M059J (cell line): Measurements from ENCODE around the gene FMR1. TPM values are rescaled to one million over a fixed set of nuclear protein-coding genes. Genes with fewer than 3 reads are reported as not detected.

Source experiments
- DNase-seq: peaks from one replicate; pipeline ENCODE4 v3.0.0-alpha.2; 2012; ENCODE audit warnings: low read depth
- total RNA-seq: library from RNA; depleted of rRNA; stranded (reverse); fragments of >200 nt; shearing (Covaris generic); gene quantifications from 2 replicates; pipeline ENCODE4 v1.2.3, GENCODE V29; 2014; rRNA removed

FMR1 gene
- total RNA-seq: 40.0 and 60.7 TPM in 2 replicates

DNA sequence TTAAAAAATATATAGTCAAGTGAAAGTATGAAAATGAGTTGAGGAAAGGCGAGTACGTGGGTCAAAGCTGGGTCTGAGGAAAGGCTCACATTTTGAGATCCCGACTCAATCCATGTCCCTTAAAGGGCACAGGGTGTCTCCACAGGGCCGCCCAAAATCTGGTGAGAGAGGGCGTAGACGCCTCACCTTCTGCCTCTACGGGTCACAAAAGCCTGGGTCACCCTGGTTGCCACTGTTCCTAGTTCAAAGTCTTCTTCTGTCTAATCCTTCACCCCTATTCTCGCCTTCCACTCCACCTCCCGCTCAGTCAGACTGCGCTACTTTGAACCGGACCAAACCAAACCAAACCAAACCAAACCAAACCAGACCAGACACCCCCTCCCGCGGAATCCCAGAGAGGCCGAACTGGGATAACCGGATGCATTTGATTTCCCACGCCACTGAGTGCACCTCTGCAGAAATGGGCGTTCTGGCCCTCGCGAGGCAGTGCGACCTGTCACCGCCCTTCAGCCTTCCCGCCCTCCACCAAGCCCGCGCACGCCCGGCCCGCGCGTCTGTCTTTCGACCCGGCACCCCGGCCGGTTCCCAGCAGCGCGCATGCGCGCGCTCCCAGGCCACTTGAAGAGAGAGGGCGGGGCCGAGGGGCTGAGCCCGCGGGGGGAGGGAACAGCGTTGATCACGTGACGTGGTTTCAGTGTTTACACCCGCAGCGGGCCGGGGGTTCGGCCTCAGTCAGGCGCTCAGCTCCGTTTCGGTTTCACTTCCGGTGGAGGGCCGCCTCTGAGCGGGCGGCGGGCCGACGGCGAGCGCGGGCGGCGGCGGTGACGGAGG lies at the start of gene FMR1:
Gene FMR1 (plus strand): TSS at position 728 of the 831 bp plus-strand sequence. CDS start 261 bp downstream, outside the sequence.
- DNase-seq: peak; percentile 96

DNA sequence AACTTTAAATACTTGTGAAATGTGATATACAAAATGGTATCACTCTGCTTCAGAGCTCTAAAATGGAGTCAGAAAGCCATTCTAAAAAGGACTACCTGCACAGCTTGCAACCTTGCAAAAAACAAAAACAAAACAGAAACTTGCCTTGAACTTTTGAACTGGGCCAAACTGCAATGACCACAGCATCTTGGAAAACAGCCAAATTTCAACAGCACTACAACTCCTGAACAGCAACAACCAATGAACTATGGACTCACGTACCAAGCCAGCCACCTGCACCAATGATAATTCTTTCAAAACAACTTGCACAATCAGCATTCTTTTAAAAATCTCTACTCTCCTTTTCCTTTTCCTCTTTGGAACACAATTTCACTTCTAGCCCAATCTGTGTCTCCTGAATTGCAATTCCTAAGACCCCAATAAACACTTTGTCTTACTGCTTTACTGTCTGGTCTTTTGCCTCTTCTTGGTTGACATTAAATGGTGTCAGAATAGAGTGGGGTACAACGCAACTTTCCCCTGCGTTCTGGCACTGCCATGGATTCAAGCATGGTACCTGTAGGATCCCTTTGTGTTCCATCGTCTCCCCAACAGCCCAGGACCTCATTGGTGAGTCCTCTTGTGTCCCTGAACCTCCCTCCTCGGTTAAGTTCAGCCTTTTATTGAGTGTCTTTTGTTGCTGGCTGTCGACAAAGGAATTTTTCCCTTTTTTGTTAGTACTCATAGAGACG lies 35.7 kb upstream of the FMR1 start:
- peak; percentile 77 for DNase-seq

GRCh38 chrX:147876849-147877646 lies 34.7 kb upstream of the FMR1 start:
- no peak for DNase-seq

DNA sequence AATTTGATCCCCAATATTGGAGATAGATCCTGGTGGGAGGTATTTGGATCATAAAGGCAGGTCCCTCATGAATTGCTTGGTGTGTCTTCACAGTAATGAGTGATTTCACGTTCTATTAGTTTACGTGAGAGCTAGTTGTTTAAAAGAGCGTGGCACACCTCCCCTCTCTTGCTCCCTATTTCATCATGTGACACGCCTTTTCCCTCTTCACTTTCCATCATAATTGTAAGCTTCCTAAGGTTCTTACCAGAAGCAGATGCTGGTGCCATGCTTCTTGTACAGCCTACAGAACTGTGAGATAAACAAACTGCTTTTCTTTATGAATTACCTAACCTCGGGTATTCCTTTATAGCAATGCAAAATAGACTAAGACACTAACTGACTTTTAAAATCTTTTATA lies 34.0 kb upstream of the FMR1 start:
- no peak for DNase-seq

DNA sequence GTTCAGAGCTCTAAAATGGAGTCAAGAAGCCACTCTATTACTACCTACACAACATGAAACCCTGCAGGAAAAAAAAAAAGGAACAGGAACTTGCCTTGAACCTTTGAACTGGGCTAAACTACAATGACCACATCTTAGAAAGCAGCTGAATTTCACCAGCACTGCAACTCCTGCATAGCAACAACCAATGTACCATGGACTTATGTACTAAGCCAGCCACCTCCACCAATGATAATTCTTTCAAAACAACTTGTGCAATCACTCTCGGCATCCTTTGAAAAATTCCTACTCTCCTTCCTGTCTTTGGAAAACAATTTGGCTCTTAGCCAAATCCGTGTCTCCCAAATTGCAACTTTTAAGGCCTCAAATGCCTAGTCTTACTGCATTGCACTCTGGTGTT lies 26.8 kb upstream of the FMR1 start:
- DNase-seq: peak; percentile 3

GRCh38 chrX:147890756-147891155 lies 21.0 kb upstream of the FMR1 start:
- DNase-seq: peak; percentile 41

DNA sequence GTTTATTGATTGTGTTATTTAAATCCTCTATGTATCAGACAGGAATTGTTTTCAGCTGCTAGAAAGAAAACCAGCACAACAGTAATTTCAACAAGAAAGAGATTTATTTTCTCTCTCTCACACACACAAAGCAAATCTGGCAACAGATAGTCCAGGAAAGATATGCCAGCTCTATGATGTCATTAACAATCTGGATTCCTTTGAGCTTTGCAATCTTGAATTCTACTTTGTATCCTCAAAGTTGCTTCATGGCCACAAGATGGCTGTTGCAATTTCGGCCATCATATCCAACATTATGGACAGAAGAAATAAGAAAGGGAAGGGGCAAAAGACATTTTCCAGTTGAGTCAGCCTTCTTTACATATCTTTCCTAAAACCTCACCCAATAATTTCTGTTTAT lies 19.8 kb upstream of the FMR1 start:
- peak; percentile 54 for DNase-seq

DNA sequence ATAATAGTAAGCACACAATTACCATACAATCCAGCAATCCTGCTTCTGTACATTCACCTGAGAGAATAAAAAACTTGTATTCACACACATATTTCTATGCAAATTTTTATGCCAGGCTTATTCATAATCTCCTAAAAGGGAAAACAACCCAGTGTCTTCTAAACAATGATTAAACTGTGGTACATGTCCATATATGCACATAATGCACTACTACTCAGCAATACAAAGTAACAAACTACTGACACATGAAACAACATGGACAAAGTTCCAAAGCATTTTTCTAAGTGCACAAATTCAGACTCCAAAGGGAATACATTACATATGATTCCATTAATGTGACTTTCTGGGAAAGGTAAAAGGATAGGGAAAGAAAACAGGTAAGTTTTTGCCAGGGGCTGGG lies 18.0 kb upstream of the FMR1 start:
- DNase-seq: no peak

DNA sequence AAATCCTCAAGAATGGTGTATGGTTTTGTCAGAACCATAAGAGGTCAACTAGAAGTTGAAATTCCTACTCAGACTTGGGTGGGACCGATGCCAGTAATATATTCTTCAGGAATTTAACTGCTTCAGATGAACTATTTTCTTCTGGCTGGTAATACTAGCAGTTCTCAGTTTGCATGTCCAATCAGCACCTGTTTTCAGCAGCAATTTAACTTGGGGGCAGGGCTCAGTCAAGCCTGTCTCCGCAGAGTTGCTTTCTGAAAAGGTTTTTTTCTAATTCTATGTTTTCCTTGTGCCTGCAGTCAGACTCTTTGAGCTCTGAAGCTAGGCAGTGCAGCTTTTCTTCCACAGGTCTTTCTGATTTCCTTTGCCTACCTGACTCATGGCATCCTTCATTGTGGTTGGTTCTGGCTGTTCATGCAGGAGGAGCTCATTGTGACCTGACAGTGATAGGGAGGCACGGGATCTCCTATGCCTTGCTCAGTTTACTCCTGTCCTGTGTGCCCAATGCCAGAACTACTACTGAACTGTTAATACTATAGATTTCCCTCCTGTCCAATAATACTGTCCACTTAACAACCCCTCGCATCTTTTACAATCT lies 17.3 kb upstream of the FMR1 start:
- peak; percentile 46 for DNase-seq

- no peak for DNase-seq
These were observed 14.6 kb upstream of the FMR1 start for GRCh38 chrX:147897117-147897516.

DNA sequence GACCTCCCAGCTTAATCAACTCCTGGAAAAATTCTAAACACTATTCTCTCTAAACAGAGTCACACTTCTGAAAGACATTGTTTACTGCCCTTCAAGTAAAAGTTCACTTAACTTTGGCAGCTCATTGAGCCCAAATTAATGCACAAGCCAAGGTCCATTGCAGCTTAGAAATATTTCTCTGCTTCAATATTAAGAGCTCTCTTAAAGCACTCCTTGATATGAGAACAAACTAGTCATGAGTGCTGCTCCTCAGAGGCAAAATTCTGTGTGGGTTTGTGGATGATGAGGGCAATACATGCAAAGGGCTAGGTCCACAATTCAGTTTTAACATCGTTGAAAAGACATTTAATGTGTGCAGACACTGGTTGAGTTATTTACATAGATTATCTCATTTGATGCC lies 12.8 kb upstream of the FMR1 start:
- no peak for DNase-seq

DNA sequence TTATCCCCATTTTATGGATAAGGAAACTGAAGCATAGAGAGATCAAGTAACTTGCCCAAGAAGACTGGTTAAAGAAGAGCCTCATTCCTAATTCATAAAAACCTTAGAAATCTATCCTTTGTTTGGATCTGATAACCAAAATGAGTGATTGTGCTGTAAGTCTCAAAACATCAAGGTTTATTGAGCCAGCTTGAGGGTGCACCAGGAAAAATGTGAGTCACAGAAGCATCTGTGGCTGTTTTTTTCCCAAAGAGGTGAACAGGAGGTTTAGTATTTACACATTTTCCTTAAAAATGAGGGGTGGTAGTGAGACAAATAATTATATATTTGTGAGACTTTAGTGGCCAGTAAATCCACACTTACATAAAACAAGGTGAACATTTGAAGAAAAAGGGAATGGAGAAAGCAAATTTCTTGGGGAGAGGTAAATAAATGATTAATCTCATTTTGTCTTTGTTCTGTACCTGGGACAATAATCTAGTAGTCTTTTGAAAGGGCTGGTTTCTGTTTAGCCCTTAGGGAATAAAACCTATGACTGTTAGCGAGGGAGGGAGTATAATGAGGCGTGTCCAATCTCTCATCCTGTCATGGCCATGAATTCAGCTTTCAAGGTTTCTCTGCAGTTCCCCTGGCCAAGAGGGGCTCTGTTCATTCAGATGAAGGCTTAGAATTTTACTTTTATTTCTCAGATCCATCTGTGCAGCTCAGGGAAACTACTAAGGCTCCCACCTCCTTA lies 12.2 kb upstream of the FMR1 start:
- peak; percentile 67 for DNase-seq

GRCh38 chrX:147900349-147900748 lies 11.4 kb upstream of the FMR1 start:
- peak; percentile 46 for DNase-seq

GRCh38 chrX:147901461-147902126 lies 10.1 kb upstream of the FMR1 start:
- DNase-seq: peak; percentile 73

DNA sequence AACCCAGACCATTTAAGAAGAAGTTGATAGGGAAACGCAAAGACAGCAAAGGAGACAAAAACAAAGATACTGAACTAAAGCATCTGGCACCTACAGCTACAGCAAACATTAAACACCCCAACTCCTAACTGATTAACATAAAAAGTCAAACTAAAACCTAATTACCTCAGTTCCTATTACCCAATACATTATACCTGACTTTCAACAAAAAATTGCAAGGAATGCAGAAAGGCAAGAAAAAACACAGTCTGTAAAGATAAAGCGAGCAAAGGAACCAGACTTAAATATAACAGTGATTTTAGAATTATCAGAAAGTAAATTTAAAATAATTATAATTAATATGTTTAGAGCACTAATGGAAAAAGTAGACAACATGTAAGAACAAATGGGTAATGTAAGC lies 9.4 kb upstream of the FMR1 start:
- no peak for DNase-seq

- no peak for DNase-seq
These were observed 3.6 kb upstream of the FMR1 start for GRCh38 chrX:147908106-147908505.

DNA sequence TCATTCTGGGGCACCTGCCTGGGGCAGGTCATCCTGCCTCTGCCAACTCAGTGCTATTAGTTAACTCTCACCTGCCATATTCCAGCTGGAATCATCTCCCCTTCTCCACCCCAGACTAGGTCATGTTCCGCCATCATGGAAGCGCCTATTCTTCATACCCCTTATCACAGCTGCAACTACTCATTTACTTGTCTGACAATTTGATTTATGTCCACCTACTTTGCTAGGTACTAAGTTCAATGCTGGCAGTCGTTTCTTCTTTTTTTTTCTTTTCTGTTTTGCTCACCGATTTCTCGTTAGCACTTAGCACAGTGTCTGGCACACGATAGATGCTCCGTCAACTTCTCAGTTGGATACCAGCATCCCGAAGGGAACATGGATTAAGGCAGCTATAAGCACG lies 1.1 kb upstream of the FMR1 start:
- DNase-seq: no peak

DNA sequence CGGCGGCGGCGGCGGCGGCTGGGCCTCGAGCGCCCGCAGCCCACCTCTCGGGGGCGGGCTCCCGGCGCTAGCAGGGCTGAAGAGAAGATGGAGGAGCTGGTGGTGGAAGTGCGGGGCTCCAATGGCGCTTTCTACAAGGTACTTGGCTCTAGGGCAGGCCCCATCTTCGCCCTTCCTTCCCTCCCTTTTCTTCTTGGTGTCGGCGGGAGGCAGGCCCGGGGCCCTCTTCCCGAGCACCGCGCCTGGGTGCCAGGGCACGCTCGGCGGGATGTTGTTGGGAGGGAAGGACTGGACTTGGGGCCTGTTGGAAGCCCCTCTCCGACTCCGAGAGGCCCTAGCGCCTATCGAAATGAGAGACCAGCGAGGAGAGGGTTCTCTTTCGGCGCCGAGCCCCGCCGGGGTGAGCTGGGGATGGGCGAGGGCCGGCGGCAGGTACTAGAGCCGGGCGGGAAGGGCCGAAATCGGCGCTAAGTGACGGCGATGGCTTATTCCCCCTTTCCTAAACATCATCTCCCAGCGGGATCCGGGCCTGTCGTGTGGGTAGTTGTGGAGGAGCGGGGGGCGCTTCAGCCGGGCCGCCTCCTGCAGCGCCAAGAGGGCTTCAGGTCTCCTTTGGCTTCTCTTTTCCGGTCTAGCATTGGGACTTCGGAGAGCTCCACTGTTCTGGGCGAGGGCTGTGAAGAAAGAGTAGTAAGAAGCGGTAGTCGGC lies 528 bp downstream of the FMR1 start:
- DNase-seq: peak; percentile 71

- no peak for DNase-seq
These were observed 1.9 kb downstream of the FMR1 start for GRCh38 chrX:147913570-147913969.

DNA sequence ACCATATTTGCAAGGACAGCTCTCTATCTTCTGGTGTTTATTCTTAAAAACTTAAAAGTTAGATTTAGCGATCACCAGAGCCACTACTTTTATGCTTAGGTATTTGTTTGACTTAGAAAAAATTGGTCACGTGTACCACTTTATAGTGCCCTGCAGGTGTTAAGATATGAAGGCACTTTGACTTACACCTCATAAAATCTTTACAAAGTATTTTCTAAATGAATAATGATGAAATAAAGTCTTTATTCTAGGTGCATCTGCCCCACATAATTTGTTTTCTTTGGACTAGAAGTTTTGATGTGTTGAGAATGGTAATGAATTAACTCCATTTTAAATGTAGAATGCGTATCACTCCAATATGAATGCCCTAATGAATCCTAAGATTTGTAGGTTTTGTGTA lies 2.9 kb downstream of the FMR1 start:
- DNase-seq: no peak
